ENCODE results near the gene ETF1.

Gene ETF1

DNA sequence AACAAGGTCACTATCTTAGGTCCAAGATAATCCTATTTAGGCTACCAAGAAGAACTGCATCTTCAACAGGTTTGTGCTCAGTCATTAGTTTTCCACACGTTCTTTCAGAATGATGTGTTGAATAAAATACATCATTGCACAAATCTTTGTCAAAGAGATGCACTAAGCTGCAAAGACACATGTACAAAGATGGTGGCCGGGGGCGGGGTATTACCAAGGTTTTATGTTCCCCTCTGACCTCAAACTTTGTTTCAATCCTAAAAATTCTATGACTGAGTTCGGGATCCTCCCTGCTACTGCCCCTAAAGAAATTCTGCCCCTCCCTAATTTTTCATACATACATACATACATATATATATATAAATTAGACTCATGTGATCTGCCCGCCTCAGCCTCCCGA is 17.9 kb upstream of the ETF1 start:
- DNase-seq = no peak

- no peak for DNase-seq
These were observed 16.9 kb upstream of the ETF1 start for GRCh38 chr5:138559937-138560336.

GRCh38 chr5:138557677-138558076 is 14.6 kb upstream of the ETF1 start:
- no peak for DNase-seq

DNA sequence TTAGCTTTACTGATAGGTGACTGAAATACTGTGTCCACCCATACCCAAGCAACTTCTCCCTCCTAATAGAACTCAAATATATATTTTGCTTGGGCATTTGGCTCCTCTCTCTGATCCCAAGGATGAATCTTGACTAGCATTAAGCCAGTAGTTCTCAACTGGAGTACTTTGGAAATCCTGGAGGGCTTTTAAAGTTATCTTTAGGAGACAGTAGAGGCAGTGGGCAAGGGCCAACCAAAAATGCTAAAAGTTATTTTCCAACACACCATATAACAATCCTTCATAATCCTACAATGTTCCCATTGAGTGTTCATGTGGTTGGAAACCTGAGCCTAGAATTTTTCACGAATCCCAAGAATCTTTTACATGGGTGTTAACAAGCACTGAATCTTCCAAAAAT is 11.1 kb upstream of the ETF1 start:
- no peak for DNase-seq

GRCh38 chr5:138553437-138554095 is 10.5 kb upstream of the ETF1 start:
- no peak for DNase-seq

- DNase-seq = no peak
These were observed 9.6 kb upstream of the ETF1 start for GRCh38 chr5:138552657-138553056.

GRCh38 chr5:138549414-138549813 is 6.4 kb upstream of the ETF1 start:
- no peak for DNase-seq

DNA sequence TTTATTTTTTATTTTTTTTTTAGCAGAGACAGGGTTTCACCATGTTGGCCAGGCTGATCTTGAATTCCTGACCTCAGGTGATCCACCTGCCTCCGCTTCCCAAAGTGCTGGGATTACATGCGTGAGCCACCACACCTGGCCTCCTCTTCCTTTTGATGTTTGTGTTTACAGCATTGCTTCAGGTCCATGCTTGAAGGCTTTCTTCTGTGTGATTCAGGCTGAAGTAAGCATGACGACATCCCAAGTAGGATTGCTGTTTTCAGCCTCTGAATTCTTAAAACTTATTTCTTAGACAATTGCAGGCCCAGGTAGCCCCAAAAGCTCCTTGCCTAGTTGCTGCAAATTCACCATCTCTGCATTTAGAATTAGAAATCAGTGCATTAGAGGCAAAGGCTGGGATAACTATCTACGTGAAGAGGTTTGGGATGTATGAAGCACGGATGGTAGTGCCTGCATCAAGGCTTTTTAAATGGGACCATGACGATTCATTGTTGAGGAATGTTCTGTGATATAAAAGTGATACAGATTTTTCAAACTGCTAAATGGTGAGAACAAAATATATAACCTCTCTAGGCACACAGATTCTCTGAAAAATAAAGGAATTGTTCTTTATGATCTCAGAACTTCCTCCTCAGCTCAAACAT is 3.0 kb upstream of the ETF1 start:
- DNase-seq = no peak

GRCh38 chr5:138544181-138545134 is 1.4 kb upstream of the ETF1 start:
- no peak for DNase-seq

- DNase-seq = no peak
These were observed 681 bp upstream of the ETF1 start for GRCh38 chr5:138543730-138544104.

DNA sequence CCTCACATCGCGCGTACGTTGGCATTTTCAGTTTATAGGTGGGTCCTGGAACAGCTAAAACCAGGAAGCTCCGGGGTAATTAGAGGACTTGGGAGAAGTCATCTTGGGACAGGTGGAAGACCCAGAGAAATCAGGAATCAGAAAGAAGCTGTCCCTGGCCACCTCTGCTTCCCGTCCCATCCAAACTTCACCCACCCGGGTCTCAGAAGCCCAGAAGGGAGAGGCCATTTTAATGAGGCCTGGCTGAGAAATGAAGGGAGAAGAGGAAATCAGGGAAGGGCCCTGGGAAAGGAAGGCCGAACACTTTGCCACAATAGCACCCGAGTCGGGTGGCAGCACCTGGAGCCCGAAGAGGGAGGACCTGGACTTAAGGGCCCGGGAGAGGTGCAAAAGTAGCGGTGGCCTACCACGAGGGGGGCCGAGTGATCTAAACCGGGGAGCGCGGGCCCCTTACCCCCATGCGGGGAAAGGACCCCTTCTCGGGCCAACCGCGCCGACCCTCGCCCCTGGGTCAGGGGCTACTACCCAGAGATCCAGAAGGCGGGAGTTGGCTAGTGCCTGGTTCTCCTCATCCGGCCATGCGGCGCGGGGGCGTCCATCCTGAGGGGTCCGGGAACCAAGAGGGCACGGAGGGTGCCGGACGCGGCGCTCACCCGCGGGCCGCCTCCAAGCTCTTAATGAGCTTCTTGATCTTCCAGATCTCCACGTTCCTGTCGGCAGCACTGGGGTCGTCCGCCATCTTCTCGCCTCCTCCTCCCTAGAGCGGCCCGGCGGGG is 668 bp downstream of the ETF1 start:
- no peak for DNase-seq

GRCh38 chr5:138541511-138542179 is 1.4 kb downstream of the ETF1 start:
- no peak for DNase-seq

- no peak for DNase-seq
These were observed 3.2 kb downstream of the ETF1 start for GRCh38 chr5:138539791-138540190.

GRCh38 chr5:138538943-138539627 is 4.0 kb downstream of the ETF1 start:
- no peak for DNase-seq

DNA sequence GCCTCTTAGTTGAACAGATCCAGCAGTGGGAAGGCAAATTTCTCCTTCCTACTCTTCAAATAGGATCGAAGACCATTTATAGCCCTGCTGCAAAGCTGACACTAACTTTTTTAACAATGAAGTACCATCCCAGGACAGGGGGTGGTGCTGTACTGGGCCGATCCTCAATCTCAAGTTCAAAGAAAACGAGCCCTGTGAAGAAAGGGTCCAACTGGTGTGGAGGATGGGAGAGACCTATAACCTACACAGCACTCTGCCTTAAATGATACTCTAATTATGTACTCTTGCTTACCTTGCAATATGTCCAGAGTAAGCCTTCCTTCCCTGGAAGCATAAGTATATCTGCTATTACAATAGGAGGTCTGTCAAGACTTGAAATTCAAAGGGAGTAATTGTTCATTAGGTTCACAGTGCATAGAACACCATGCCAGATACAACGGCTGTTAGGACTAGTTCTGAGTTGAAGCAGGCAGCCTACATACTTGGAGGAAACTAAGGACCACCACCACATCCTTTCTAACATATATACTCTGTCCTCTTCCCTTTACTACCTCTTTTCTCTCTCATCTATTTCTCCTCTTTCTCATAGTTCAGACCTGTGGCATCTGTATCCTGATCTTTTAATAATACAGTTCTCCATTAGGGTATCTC is 6.2 kb downstream of the ETF1 start:
- no peak for DNase-seq

DNA sequence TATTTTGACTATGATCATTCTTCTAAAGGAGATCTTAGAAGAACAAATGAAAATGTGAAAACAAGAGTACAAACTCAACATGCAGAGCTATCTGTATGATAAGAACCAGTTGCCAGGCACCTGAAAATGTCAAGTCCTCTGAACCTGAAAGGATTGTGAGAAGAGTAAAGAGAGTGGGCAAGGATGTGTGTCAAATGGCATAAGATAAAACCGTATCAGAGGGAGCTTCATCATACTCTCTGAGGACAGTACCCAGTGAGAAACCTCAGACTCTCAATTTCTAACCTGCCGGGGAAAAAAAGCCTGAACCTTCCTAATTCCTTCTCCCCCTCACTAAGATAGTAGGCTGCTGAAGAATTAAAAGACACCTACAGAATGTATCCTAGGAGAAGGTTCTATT is 6.8 kb downstream of the ETF1 start:
- no peak for DNase-seq

- no peak for DNase-seq
These were observed 8.8 kb downstream of the ETF1 start for GRCh38 chr5:138533973-138534941.

GRCh38 chr5:138529812-138530211 is 13.2 kb downstream of the ETF1 start:
- no peak for DNase-seq

GRCh38 chr5:138528744-138529469 is 14.1 kb downstream of the ETF1 start:
- DNase-seq = no peak

All from NCI-H1092 (cell line).